ENCODE measurements around the gene POC1B.

The POC1B gene

GRCh38 chr12:89448951-89449371, 76.9 kb downstream of the POC1B start:
- no peak for TF ChIP-seq CTCF (conservative IDR thresholded peaks at IDR 0.05)
- no peak for TF ChIP-seq ZFX (IDR thresholded peaks at IDR 0.05)
- H3K27ac ChIP-seq = no peak overlapping the region

DNA sequence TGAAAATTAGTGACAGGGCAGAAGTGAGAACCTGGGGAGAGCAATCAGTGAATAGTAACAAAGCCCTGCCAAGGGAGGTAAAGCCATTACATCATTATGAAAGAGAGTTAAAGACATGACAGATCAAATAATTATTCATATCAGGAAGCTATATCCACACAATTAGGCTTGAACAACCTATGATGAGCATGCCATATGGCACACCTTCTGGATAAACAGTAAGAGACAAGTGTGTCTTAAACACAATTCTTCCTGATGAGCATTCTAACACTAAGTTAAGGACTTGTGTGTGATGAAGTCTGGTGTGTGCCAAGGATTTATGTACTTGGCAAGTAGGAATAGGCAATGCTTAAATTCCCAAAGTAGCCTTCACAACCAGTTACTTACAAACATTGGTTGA, 77.3 kb downstream of the POC1B start:
- H3K27ac ChIP-seq = no peak overlapping the region

GRCh38 chr12:89439941-89440340, 85.9 kb downstream of the POC1B start:
- TF ChIP-seq ZFX (IDR thresholded peaks at IDR 0.05) (no peak), CTCF (conservative IDR thresholded peaks at IDR 0.05) (no peak)
- no peak overlapping the region for H3K27ac ChIP-seq

More for the DNA sequence above, 77.3 kb downstream of the POC1B start:
- TF ChIP-seq CTCF (conservative IDR thresholded peaks at IDR 0.05) (no peak), ZFX (IDR thresholded peaks at IDR 0.05) (no peak)

DNA sequence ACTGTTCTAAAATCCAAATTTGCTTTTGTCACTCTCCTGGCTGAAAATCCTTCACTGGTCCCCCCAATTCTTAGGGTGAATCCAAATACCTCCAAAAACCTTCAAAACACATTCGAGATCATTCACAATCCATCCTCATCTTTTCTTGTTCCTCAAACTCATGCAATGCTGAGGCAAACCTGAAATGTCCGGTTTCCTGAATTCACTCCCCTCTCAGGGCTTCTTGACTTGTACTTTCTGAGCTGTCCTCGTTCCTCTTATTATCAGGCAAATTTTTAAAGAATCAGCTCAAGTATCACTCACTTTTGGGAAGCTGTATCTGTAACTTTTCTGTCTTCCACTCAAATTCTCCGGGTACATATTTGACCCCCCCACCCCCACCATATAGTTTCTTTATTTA, 88.6 kb downstream of the POC1B start:
- H3K27ac ChIP-seq = no peak overlapping the region
- TF ChIP-seq ZFX (IDR thresholded peaks at IDR 0.05) (no peak), CTCF (conservative IDR thresholded peaks at IDR 0.05) (no peak)

GRCh38 chr12:89436062-89436461, 89.8 kb downstream of the POC1B start:
- no peak overlapping the region for H3K27ac ChIP-seq
- TF ChIP-seq CTCF (conservative IDR thresholded peaks at IDR 0.05) (no peak), ZFX (IDR thresholded peaks at IDR 0.05) (no peak)

DNA sequence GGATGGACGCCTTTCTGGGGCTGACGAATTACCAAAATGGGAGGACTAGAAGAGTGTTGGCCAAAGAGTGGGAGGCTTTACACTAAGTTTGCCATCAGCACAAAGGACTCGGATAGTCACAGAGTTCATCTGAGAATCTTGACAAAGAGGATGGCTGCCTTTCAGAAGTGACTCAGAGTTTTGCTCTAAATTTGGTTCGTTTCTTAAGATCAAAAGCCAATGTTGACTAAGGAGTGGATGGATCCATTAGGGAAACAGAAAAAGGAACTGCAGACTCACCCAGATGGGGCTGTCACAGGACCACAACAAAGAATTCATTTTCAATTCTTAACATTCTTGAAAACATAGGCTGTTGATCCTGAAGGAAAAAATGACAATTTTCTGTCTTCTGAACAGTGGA, 92.2 kb downstream of the POC1B start:
- no peak overlapping the region for H3K27ac ChIP-seq
- TF ChIP-seq CTCF (conservative IDR thresholded peaks at IDR 0.05) = no peak
- no peak for TF ChIP-seq ZFX (IDR thresholded peaks at IDR 0.05)

DNA sequence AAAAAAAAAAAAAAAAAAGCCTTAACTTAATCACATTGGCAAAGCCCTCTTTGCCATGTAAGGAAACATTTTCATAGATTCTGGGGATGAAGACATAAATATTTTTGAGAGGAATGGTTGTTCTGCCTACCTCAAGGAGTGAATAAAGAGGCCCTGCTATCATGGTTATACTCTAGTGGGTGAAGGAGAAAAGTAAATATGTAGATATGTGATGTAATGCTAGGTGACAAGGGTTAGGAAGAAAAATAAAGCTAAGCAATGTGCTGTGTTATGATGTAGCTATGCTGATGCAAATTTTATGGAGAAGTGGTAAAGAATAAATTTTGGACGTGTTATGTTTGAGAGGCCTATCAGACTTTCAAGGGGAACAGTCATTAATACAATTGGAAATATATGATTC, 93.5 kb downstream of the POC1B start:
- TF ChIP-seq ZFX (IDR thresholded peaks at IDR 0.05) (no peak), CTCF (conservative IDR thresholded peaks at IDR 0.05) (no peak)
- H3K27ac ChIP-seq = no peak overlapping the region
